HepG2 (cell line): ENCODE measurements around the gene SIGMAR1. TPM values are rescaled to one million over a fixed set of nuclear protein-coding genes. Genes with fewer than 3 reads are reported as not detected.
"Not testable (repeated sequence)": the region's sequence is repeated elsewhere in the genome, so short reads cannot be mapped to it uniquely, and the experiment has no call there.

Source experiments
- ATAC-seq: fragments of 200-7000 bp; cut with Tn5 transposase; 3 replicates; pipeline ENCODE4 v1.9.1; 2020; ENCODE audit warnings: mild to moderate bottlenecking, moderate library complexity
- BruUV-seq: library from RNA; stranded (reverse); fragments of 400-500 nt; replicated peaks from 2 replicates; lab custom pipeline; 2021; lab: Mats Ljungman, UMichigan
- CTCF ChIA-PET: fragments of 300-600 bp; formaldehyde crosslinking; extraction: SDS; loops from one replicate; lab custom pipeline; 2021; ENCODE audit warnings: low total read pairs, inconsistent platforms, low intra/inter-chr PET ratio; lab: Yijun Ruan, JAX
- POLR2A ChIA-PET: fragments of 350-600 bp; sonication (Branson Sonifier 250); formaldehyde crosslinking; loops from one replicate; lab custom pipeline; 2020; ENCODE audit warnings: antibody characterized with exemption, inconsistent platforms; lab: Yijun Ruan, JAX
- DNase-seq: peaks from one replicate; pipeline ENCODE4 v3.0.0-alpha.2; 2015; ENCODE audit warnings: low spot score
- FAIRE-seq: peaks from 3 replicates; lab custom pipeline; 2011; peaks lifted over from hg19 to GRCh38; lab: Jason Lieb, UNC
- H2AFZ ChIP-seq: one replicate; pipeline ENCODE4 v1.6.1; 2011; ENCODE audit warnings: low read length, inconsistent platforms
- H3K27ac ChIP-seq: fragments of 300-600 bp; 3 replicates; pipeline ENCODE4 v1.8.0; 2011; ENCODE audit warnings: mixed run types, mild to moderate bottlenecking, mixed read lengths, low read length, inconsistent platforms; ENCODE audit not compliant: insufficient read depth; ENCODE audit errors: extremely low read length
- H3K27me3 ChIP-seq, 2 experiments: fragments of 200-600 bp in 1 of 2; 2 replicates in 1 of 2; 3 replicates in 1 of 2; pipeline versions ENCODE4 v1.6.0 to v1.8.0; 2011; ENCODE audit warnings: low read length in 2 of 2, mild to moderate bottlenecking in 2 of 2, moderate library complexity in 2 of 2, inconsistent platforms in 1 of 2; ENCODE audit not compliant: insufficient read depth in 2 of 2, control insufficient read depth in 1 of 2
- H3K36me3 ChIP-seq, 2 experiments: fragments of 200-600 bp in 1 of 2; replicated peaks in 1 of 2; 2 replicates in 1 of 2; 3 replicates in 1 of 2; pipeline versions ENCODE4 v1.5.1 to v1.8.0; 2011; ENCODE audit warnings: low read length in 2 of 2, inconsistent platforms in 1 of 2; ENCODE audit not compliant: insufficient read depth in 2 of 2, control insufficient read depth in 1 of 2
- H3K4me1 ChIP-seq: 2 replicates; pipeline ENCODE4 v1.5.1; 2012; ENCODE audit warnings: low read length, inconsistent platforms; ENCODE audit not compliant: insufficient read depth
- H3K4me2 ChIP-seq: 2 replicates; pipeline ENCODE4 v1.6.0; 2011; ENCODE audit warnings: low read depth, low read length, inconsistent platforms
- H3K4me3 ChIP-seq, 3 experiments: fragments of 200-600 bp in 1 of 3; sonication (generic), shearing (Covaris generic) in 1 of 3; replicated peaks in 1 of 3; 2 replicates each; pipeline ENCODE4 v1.5.1; 2011 to 2016; ENCODE audit warnings: low read length in 3 of 3, inconsistent platforms in 2 of 3, low read depth in 2 of 3, mild to moderate bottlenecking in 2 of 3, control low read depth in 1 of 3, mixed read lengths in 1 of 3; ENCODE audit not compliant: insufficient read depth in 1 of 3
- H3K79me2 ChIP-seq: one replicate; pipeline ENCODE4 v1.6.1; 2011; ENCODE audit warnings: low read length, inconsistent platforms; ENCODE audit not compliant: insufficient read depth
- H3K9ac ChIP-seq: 2 replicates; pipeline ENCODE4 v1.6.0; 2011; ENCODE audit warnings: mild to moderate bottlenecking, low read depth, low read length, inconsistent platforms; ENCODE audit not compliant: insufficient read depth
- H3K9me3 ChIP-seq: 2 replicates; pipeline ENCODE4 v1.5.1; 2012; ENCODE audit warnings: mild to moderate bottlenecking, low read length
- H4K20me1 ChIP-seq: 2 replicates; pipeline ENCODE4 v1.6.0; 2011; ENCODE audit warnings: inconsistent platforms, mild to moderate bottlenecking, low read length, moderate library complexity; ENCODE audit not compliant: insufficient read depth
- RELA ChIP-seq: sonication (generic); formaldehyde crosslinking; IDR thresholded peaks from 2 replicates; pipeline ENCODE4 v1.4.0; 2020; ENCODE audit warnings: missing genetic modification reagents
- TOE1 ChIP-seq: sonication (generic); formaldehyde crosslinking; IDR thresholded peaks from 2 replicates; pipeline ENCODE4 v1.4.0; 2020; ENCODE audit warnings: mild to moderate bottlenecking, missing genetic modification reagents
- ZBTB37 ChIP-seq: sonication (generic); formaldehyde crosslinking; IDR thresholded peaks from 2 replicates; pipeline ENCODE4 v1.4.0; 2020; ENCODE audit warnings: mild to moderate bottlenecking, missing genetic modification reagents
- ZNF136 ChIP-seq: sonication (generic); formaldehyde crosslinking; IDR thresholded peaks from 2 replicates; pipeline ENCODE4 v1.8.1; 2022; ENCODE audit warnings: low read depth, mild to moderate bottlenecking, moderate library complexity, missing genetic modification reagents
- ZNF263 ChIP-seq: sonication (generic); formaldehyde crosslinking; IDR thresholded peaks from 2 replicates; pipeline ENCODE4 v1.4.0; 2020; ENCODE audit warnings: missing genetic modification reagents
- ZNF335 ChIP-seq: sonication (generic); formaldehyde crosslinking; IDR thresholded peaks from 2 replicates; pipeline ENCODE4 v1.4.0; 2020; ENCODE audit warnings: missing genetic modification reagents
- ZNF558 ChIP-seq: sonication (generic); formaldehyde crosslinking; IDR thresholded peaks from 2 replicates; pipeline ENCODE4 v1.9.0; 2022; ENCODE audit warnings: mild to moderate bottlenecking, missing genetic modification reagents, borderline replicate concordance
- ZNF569 ChIP-seq: sonication (generic); formaldehyde crosslinking; IDR thresholded peaks from 2 replicates; pipeline ENCODE4 v1.5.0; 2020; ENCODE audit warnings: mild to moderate bottlenecking, missing genetic modification reagents, moderate library complexity, borderline replicate concordance
- ZNF770 ChIP-seq: sonication (generic); formaldehyde crosslinking; IDR thresholded peaks from 2 replicates; pipeline ENCODE4 v1.5.0; 2020; ENCODE audit warnings: mild to moderate bottlenecking, missing genetic modification reagents
- ZNF775 ChIP-seq: sonication (generic); formaldehyde crosslinking; IDR thresholded peaks from 2 replicates; pipeline ENCODE4 v1.4.0; 2020; ENCODE audit warnings: missing genetic modification reagents, mild to moderate bottlenecking, moderate library complexity, borderline replicate concordance
- WGBS: methylation state at CpG from one replicate; pipeline ENCODE4 v1.1.6; 2017; ENCODE audit warnings: low lambda C conversion rate; 5-methylcytosine and 5-hydroxymethylcytosine counted together
- in situ Hi-C: cut with HindIII; loops from 2 replicates; pipeline ENCODE4 v1.10.0; 2017; ENCODE audit warnings: low pct_unique_long_range_greater_than_20kb; ENCODE audit not compliant: extremely low pct_ligation_motif_present
- intact Hi-C: fragments of 100-400 bp; cut with micrococcal nuclease; formaldehyde crosslinking; loops from one replicate; pipeline ENCODE4 v1.10.0; 2022; ENCODE audit not compliant: unreplicated experiment
- polyA plus RNA-seq, 8 experiments: library from polyadenylated mRNA; depleted of rRNA in 3 of 8; stranded (reverse) in 7 of 8; unstranded in 1 of 8; fragments of >200 nt; fragmentation: Illumina TruSeq in 4 of 8; extraction: Trizol in 4 of 8; gene quantifications; 2 replicates each; pipeline versions ENCODE4 v1.2.1 to v1.2.3, GENCODE V29; 2011 to 2016; ENCODE audit warnings: low read depth in 4 of 8, missing spikeins in 1 of 8, mixed read lengths in 1 of 8; ENCODE audit not compliant: insufficient read depth in 1 of 8
- total RNA-seq, 5 experiments: library from RNA; depleted of rRNA; stranded (reverse); fragments of >200 nt; fragmentation: Illumina TruSeq; extraction: Trizol; gene quantifications; 2 replicates each; pipeline ENCODE4 v1.2.3, GENCODE V29; 2016; ENCODE audit warnings: low read depth in 1 of 5
- TF ChIP-seq, protein P1 (sequence below): IDR thresholded peaks from 2 replicates; pipeline ENCODE4 v1.6.1; 2016; ENCODE audit warnings: missing genetic modification reagents, missing compliant biosample characterization
- TF ChIP-seq, protein P2 (sequence below): sonication (generic); IDR thresholded peaks from 2 replicates; pipeline ENCODE4 v1.6.1; 2016; ENCODE audit warnings: low read depth, borderline replicate concordance

The SIGMAR1 gene
- total and polyA plus RNA-seq, 2 of the 13 experiments (the other 11 are each of a cell fraction or from before 2014, with no cell fraction given) = 38.9 to 60.8 TPM

- peak; percentile 83; the same call in 1 of the 2 replicates for TF ChIP-seq ZNF770
- H3K4me2 ChIP-seq, H3K9me3 ChIP-seq, BruUV-seq, H4K20me1 ChIP-seq, H3K9ac ChIP-seq, ATAC-seq, in situ Hi-C loops, DNase-seq, H2AFZ ChIP-seq, CTCF ChIA-PET, H3K27me3 ChIP-seq, H3K27ac ChIP-seq, intact Hi-C loops, H3K36me3 ChIP-seq, H3K4me3 ChIP-seq, FAIRE-seq: not testable (repeated sequence)
- Histone ChIP-seq H3K79me2 (peaks cover 14% of the 10 kb centered on the region), H3K4me1 (peaks cover 71% of the 10 kb centered on the region)
- 90% methylated on average over 8 of the region's 8 CpGs for WGBS
- POLR2A ChIA-PET = interaction anchor here (0.6 to 3.2 kb wide), 2 partner anchors 12 to 26 kb away, joined by 3 to 29 read pairs; partner anchors contain the start of gene IL11RA
These were observed 1.7 kb upstream of the SIGMAR1 start for GRCh38 chr9:34639322-34639721.

- no peaks in the 10 kb centered on the region for H3K9me3 ChIP-seq
- peaks cover 64% of the 10 kb centered on the region for H3K4me1 ChIP-seq
- BruUV-seq = no TSS peak
- peak overlapping the region; percentile 70 for H3K27ac ChIP-seq
- ATAC-seq (no peak), DNase-seq (no peak), FAIRE-seq (no peak)
- H3K79me2 ChIP-seq = peaks cover 14% of the 10 kb centered on the region
- no peak overlapping the region for H2AFZ ChIP-seq
- peak overlapping the region; percentile 77 for H3K9ac ChIP-seq
- in situ Hi-C loops (no loop called here), intact Hi-C loops (no loop called here)
- no peaks in the 10 kb centered on the region for H4K20me1 ChIP-seq
- H3K36me3 ChIP-seq = peaks cover 3 to 4% of the 10 kb centered on the region in 2 experiments; a peak in 3 of 5 replicates
- no peaks in the 10 kb centered on the region; a peak in 1 of 5 replicates for H3K27me3 ChIP-seq
- POLR2A ChIA-PET = interaction anchor here (1.0 to 6.9 kb wide), 12 partner anchors 8 to 434 kb away, joined by 3 to 100 read pairs (median 9); partner anchors contain the start of genes ARID3C, DCTN3, GALT and IL11RA
- H3K4me3 ChIP-seq = peak overlapping the region; percentile 66 to 91 (median 86)
- CTCF ChIA-PET = interaction anchor here (1.3 kb wide), 1 partner anchor 8 kb away, joined by 5 read pairs; the partner anchor contains the start of gene GALT
- 0% methylated on average over 4 of the region's 7 CpGs for WGBS
- H3K4me2 ChIP-seq = peak overlapping the region; percentile 99
- TF ChIP-seq ZBTB37 (CRISPR knock-in tag) (peak; percentile 31; the same call in 1 of the 2 replicates), ZNF775 (CRISPR knock-in tag) (0 out of 2 replicates have a peak, but pooled peaks have one; percentile 63), ZNF569 (CRISPR knock-in tag) (no peak), ZNF263 (peak; percentile 14; the same call in 1 of the 2 replicates), TOE1 (no peak), RELA (CRISPR knock-in tag) (no peak), ZNF136 (0 out of 2 replicates have a peak, but pooled peaks have one; percentile 30), ZNF335 (CRISPR knock-in tag) (0 out of 2 replicates have a peak, but pooled peaks have one; percentile 6), ZNF558 (CRISPR knock-in tag) (0 out of 2 replicates have a peak, but pooled peaks have one; percentile 47)
- TF ChIP-seq, protein P1, sequence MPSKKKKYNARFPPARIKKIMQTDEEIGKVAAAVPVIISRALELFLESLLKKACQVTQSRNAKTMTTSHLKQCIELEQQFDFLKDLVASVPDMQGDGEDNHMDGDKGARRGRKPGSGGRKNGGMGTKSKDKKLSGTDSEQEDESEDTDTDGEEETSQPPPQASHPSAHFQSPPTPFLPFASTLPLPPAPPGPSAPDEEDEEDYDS (CRISPR knock-in tag) = no peak
- TF ChIP-seq, protein P2, sequence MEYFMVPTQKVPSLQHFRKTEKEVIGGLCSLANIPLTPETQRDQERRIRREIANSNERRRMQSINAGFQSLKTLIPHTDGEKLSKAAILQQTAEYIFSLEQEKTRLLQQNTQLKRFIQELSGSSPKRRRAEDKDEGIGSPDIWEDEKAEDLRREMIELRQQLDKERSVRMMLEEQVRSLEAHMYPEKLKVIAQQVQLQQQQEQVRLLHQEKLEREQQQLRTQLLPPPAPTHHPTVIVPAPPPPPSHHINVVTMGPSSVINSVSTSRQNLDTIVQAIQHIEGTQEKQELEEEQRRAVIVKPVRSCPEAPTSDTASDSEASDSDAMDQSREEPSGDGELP = 0 out of 2 replicates have a peak, but pooled peaks have one; percentile 3
These were observed 505 bp upstream of the SIGMAR1 start for GRCh38 chr9:34638138-34638445.
